Measurements from ENCODE around the gene DYDC1.

Gene DYDC1

GRCh38 chr10:80319725-80320290 lies 36.7 kb downstream of the DYDC1 start:
- Histone ChIP-seq H3K4me1 (ENCODE audit: control insufficient read depth, low read length) (no peaks in the 10 kb centered on the region), H3F3A (ENCODE audit: control insufficient read depth, insufficient read depth) (no peaks in the 10 kb centered on the region), H3K27me3 (ENCODE audit: control insufficient read depth, low read length) (peaks cover 9% of the 10 kb centered on the region), H3K9me2 (replicated peaks; ENCODE audit: control insufficient read depth, low read length) (no peaks in the 10 kb centered on the region), H4K20me1 (ENCODE audit: control insufficient read depth, insufficient read depth, low read depth, low read length) (no peaks in the 10 kb centered on the region), H3K79me2 (ENCODE audit: control insufficient read depth, low read length) (no peaks in the 10 kb centered on the region), H3K27ac (ENCODE audit: low read depth, low read length) (no peak overlapping the region), H3K4me2 (ENCODE audit: low read length) (no peak overlapping the region), H3K36me3 (ENCODE audit: control insufficient read depth, low read length) (no peaks in the 10 kb centered on the region), H3K9me3 (ENCODE audit: control insufficient read depth, insufficient read depth, low read length) (no peaks in the 10 kb centered on the region), H3K4me3 (ENCODE audit: low read length) (no peak overlapping the region)
- TF ChIP-seq EZH2phosphoT487 (IDR thresholded peaks at IDR 0.05; ENCODE audit: borderline replicate concordance, low read length), result no peak
- TF ChIP-seq, protein P1, sequence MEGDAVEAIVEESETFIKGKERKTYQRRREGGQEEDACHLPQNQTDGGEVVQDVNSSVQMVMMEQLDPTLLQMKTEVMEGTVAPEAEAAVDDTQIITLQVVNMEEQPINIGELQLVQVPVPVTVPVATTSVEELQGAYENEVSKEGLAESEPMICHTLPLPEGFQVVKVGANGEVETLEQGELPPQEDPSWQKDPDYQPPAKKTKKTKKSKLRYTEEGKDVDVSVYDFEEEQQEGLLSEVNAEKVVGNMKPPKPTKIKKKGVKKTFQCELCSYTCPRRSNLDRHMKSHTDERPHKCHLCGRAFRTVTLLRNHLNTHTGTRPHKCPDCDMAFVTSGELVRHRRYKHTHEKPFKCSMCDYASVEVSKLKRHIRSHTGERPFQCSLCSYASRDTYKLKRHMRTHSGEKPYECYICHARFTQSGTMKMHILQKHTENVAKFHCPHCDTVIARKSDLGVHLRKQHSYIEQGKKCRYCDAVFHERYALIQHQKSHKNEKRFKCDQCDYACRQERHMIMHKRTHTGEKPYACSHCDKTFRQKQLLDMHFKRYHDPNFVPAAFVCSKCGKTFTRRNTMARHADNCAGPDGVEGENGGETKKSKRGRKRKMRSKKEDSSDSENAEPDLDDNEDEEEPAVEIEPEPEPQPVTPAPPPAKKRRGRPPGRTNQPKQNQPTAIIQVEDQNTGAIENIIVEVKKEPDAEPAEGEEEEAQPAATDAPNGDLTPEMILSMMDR (IDR thresholded peaks at IDR 0.05; ENCODE audit: low read depth, low read length, poor library complexity, severe bottlenecking), result no peak

GRCh38 chr10:80319318-80319717 lies 37.2 kb downstream of the DYDC1 start:
- no peaks in the 10 kb centered on the region for H3K36me3 ChIP-seq (ENCODE audit: control insufficient read depth, low read length)
- no peak for TF ChIP-seq EZH2phosphoT487 (IDR thresholded peaks at IDR 0.05; ENCODE audit: borderline replicate concordance, low read length)
- TF ChIP-seq, protein P1 (IDR thresholded peaks at IDR 0.05; ENCODE audit: low read depth, low read length, poor library complexity, severe bottlenecking), result no peak
- H3K4me3 ChIP-seq (ENCODE audit: low read length), result no peak overlapping the region
- no peaks in the 10 kb centered on the region for H4K20me1 ChIP-seq (ENCODE audit: control insufficient read depth, insufficient read depth, low read depth, low read length)
- H3K4me1 ChIP-seq (ENCODE audit: control insufficient read depth, low read length), result no peaks in the 10 kb centered on the region
- no peaks in the 10 kb centered on the region for H3K9me3 ChIP-seq (ENCODE audit: control insufficient read depth, insufficient read depth, low read length)
- no peaks in the 10 kb centered on the region for H3F3A ChIP-seq (ENCODE audit: control insufficient read depth, insufficient read depth)
- no peaks in the 10 kb centered on the region for H3K9me2 ChIP-seq (replicated peaks; ENCODE audit: control insufficient read depth, low read length)
- H3K27me3 ChIP-seq (ENCODE audit: control insufficient read depth, low read length), result peaks cover 9% of the 10 kb centered on the region
- no peak overlapping the region for H3K27ac ChIP-seq (ENCODE audit: low read depth, low read length)
- no peak overlapping the region for H3K4me2 ChIP-seq (ENCODE audit: low read length)
- no peaks in the 10 kb centered on the region for H3K79me2 ChIP-seq (ENCODE audit: control insufficient read depth, low read length)

DNA sequence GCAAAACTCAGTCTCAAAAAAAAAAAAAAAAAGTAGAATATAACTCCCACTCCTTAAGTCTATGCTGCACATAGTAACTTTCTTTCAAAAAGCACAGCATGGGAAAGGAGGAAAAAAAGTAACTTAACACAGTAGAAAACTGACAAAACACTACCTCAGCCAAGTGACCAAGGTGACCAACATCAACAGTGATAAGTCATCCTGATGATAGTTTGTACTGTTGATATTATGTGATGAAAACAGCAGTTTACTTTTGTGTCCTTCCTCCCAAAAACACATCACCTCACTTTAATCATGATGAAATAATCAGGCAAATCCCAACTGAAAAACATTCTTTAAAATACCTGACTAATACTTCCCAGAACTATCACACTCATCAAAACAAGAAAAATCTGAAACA lies 37.8 kb downstream of the DYDC1 start:
- no peak for TF ChIP-seq EZH2phosphoT487 (IDR thresholded peaks at IDR 0.05; ENCODE audit: borderline replicate concordance, low read length)
- TF ChIP-seq, protein P1 (IDR thresholded peaks at IDR 0.05; ENCODE audit: low read depth, low read length, poor library complexity, severe bottlenecking), result no peak
- H3K79me2 ChIP-seq (ENCODE audit: control insufficient read depth, low read length), result no peaks in the 10 kb centered on the region
- no peaks in the 10 kb centered on the region for H4K20me1 ChIP-seq (ENCODE audit: control insufficient read depth, insufficient read depth, low read depth, low read length)
- no peaks in the 10 kb centered on the region for H3K9me3 ChIP-seq (ENCODE audit: control insufficient read depth, insufficient read depth, low read length)
- peaks cover 4% of the 10 kb centered on the region; the same call in 1 of the 2 replicates for H3K27me3 ChIP-seq (ENCODE audit: control insufficient read depth, low read length)
- H3K4me3 ChIP-seq (ENCODE audit: low read length), result no peak overlapping the region
- H3K9me2 ChIP-seq (replicated peaks; ENCODE audit: control insufficient read depth, low read length), result no peaks in the 10 kb centered on the region
- no peak overlapping the region for H3K4me2 ChIP-seq (ENCODE audit: low read length)
- no peaks in the 10 kb centered on the region for H3K4me1 ChIP-seq (ENCODE audit: control insufficient read depth, low read length)
- no peak overlapping the region for H3K27ac ChIP-seq (ENCODE audit: low read depth, low read length)
- no peaks in the 10 kb centered on the region for H3F3A ChIP-seq (ENCODE audit: control insufficient read depth, insufficient read depth)
- no peaks in the 10 kb centered on the region for H3K36me3 ChIP-seq (ENCODE audit: control insufficient read depth, low read length)
